CD4-positive, alpha-beta T cell treated with Interleukin-6 at 100 ng/mL for 8 hours (primary cell): ENCODE results near the gene FANCC.

ENCODE experiments used
- DNase-seq: peaks from one replicate; pipeline ENCODE4 v3.0.0-alpha.2; 2020; ENCODE audit warnings: mixed read lengths, low spot score

The FANCC gene

GRCh38 chr9:95189251-95190098 is 128.0 kb downstream of the FANCC start:
- no peak for DNase-seq

- no peak for DNase-seq
These were observed 129.1 kb downstream of the FANCC start for GRCh38 chr9:95188459-95188858.

- DNase-seq: no peak
These were observed 131.6 kb downstream of the FANCC start for GRCh38 chr9:95185956-95186355.

GRCh38 chr9:95182854-95183563 is 134.5 kb downstream of the FANCC start:
- DNase-seq: no peak

GRCh38 chr9:95181835-95182234 is 135.7 kb downstream of the FANCC start:
- no peak for DNase-seq

- DNase-seq: no peak
These were observed 136.2 kb downstream of the FANCC start for GRCh38 chr9:95181226-95181818.

GRCh38 chr9:95177617-95178016 is 139.9 kb downstream of the FANCC start:
- DNase-seq: no peak

GRCh38 chr9:95176755-95177319 is 140.7 kb downstream of the FANCC start:
- no peak for DNase-seq

- DNase-seq: no peak
These were observed 142.0 kb downstream of the FANCC start for GRCh38 chr9:95175523-95175922.

GRCh38 chr9:95174038-95174437 is 143.5 kb downstream of the FANCC start:
- no peak for DNase-seq

- no peak for DNase-seq
These were observed 145.9 kb downstream of the FANCC start for GRCh38 chr9:95171596-95171995.

- no peak for DNase-seq
These were observed 146.5 kb downstream of the FANCC start for GRCh38 chr9:95171001-95171400.

GRCh38 chr9:95167998-95168397 is 149.5 kb downstream of the FANCC start:
- DNase-seq: peak; percentile 46

- DNase-seq: no peak
These were observed 152.5 kb downstream of the FANCC start for GRCh38 chr9:95165004-95165403.

- DNase-seq: no peak
These were observed 159.9 kb downstream of the FANCC start for GRCh38 chr9:95157481-95158151.

- DNase-seq: no peak
These were observed 161.4 kb downstream of the FANCC start for GRCh38 chr9:95156074-95156473.

GRCh38 chr9:95155220-95155619 is 162.3 kb downstream of the FANCC start:
- DNase-seq: no peak

GRCh38 chr9:95150903-95151302 is 166.6 kb downstream of the FANCC start:
- DNase-seq: no peak

- DNase-seq: no peak
These were observed 169.3 kb downstream of the FANCC start for GRCh38 chr9:95148208-95148520.

- DNase-seq: no peak
These were observed 169.9 kb downstream of the FANCC start for GRCh38 chr9:95147452-95148207.
